Neural cell (in vitro differentiated cells): Measurements from ENCODE around the gene POLDIP2. TPM values are rescaled to one million over a fixed set of nuclear protein-coding genes. Genes with fewer than 3 reads are reported as not detected.

Source experiments
- H2AFZ ChIP-seq: fragments of 200-600, 300-800 bp; sonication (generic), shearing (Covaris generic); 2 replicates; pipeline ENCODE4 v1.6.0; 2014; ENCODE audit warnings: low read depth, mild to moderate bottlenecking, antibody characterized with exemption, low read length, moderate library complexity
- H3F3A ChIP-seq: fragments of 200-600 bp; shearing (Covaris generic); 2 replicates; pipeline ENCODE4 v1.6.1; 2016; ENCODE audit warnings: mild to moderate bottlenecking, moderate library complexity, mixed read lengths, antibody characterized with exemption, low read length; ENCODE audit not compliant: insufficient read depth, poor library complexity, severe bottlenecking
- H3K27ac ChIP-seq: fragments of 200-600, 300-800 bp; sonication (generic), shearing (Covaris generic); 2 replicates; pipeline ENCODE4 v1.5.1; 2014; ENCODE audit warnings: mild to moderate bottlenecking, low read length, moderate library complexity
- H3K27me3 ChIP-seq: fragments of 300-800, 200-600 bp; sonication (generic), shearing (Covaris generic); 2 replicates; pipeline ENCODE4 v1.6.0; 2014; ENCODE audit warnings: mild to moderate bottlenecking, low read depth, low read length, moderate library complexity; ENCODE audit not compliant: insufficient read depth
- H3K36me3 ChIP-seq: fragments of 300-800, 200-600 bp; sonication (generic), shearing (Covaris generic); 2 replicates; pipeline ENCODE4 v1.5.1; 2014; ENCODE audit warnings: mild to moderate bottlenecking, antibody characterized with exemption, low read length, moderate library complexity; ENCODE audit not compliant: insufficient read depth
- H3K4me2 ChIP-seq: fragments of 300-800, 200-600 bp; sonication (generic), shearing (Covaris generic); 2 replicates; pipeline ENCODE4 v1.6.0; 2014; ENCODE audit warnings: mild to moderate bottlenecking, low read length
- H3K4me3 ChIP-seq: fragments of 300-800, 200-600 bp; sonication (generic), shearing (Covaris generic); 2 replicates; pipeline ENCODE4 v1.5.1; 2014; ENCODE audit warnings: mild to moderate bottlenecking, low read length, moderate library complexity
- H3K79me2 ChIP-seq: fragments of 200-600 bp; shearing (Covaris generic); replicated peaks from 2 replicates; pipeline ENCODE4 v1.6.0; 2014; ENCODE audit warnings: mild to moderate bottlenecking, low read length, moderate library complexity; ENCODE audit not compliant: insufficient read depth
- H3K9ac ChIP-seq: fragments of 300-800, 200-600 bp; sonication (generic), shearing (Covaris generic); 2 replicates; pipeline ENCODE4 v1.6.1; 2016; ENCODE audit warnings: mild to moderate bottlenecking, low read length, mixed read lengths
- H3K9me2 ChIP-seq: fragments of 200-600 bp; shearing (Covaris generic); 2 replicates; pipeline ENCODE4 v1.6.1; 2016; ENCODE audit warnings: mild to moderate bottlenecking, low read length, mixed read lengths; ENCODE audit not compliant: insufficient read depth
- H3K9me3 ChIP-seq: fragments of 200-600, 300-800 bp; sonication (generic), shearing (Covaris generic); 2 replicates; pipeline ENCODE4 v1.6.1; 2016; ENCODE audit warnings: mild to moderate bottlenecking, mixed run types, low read length, moderate library complexity, mixed read lengths
- H4K20me1 ChIP-seq: fragments of 200-600 bp; shearing (Covaris generic); 2 replicates; pipeline ENCODE4 v1.6.1; 2016; ENCODE audit warnings: mild to moderate bottlenecking, mixed run types; ENCODE audit not compliant: insufficient read depth
- CTCF ChIP-seq: fragments of 450-650 bp; IDR thresholded peaks from 2 replicates; pipeline ENCODE4 v1.5.1; 2014; ENCODE audit warnings: antibody characterized with exemption, mild to moderate bottlenecking, moderate library complexity; ENCODE audit not compliant: poor library complexity, severe bottlenecking
- EP300 ChIP-seq: fragments of 450-650 bp; conservative IDR thresholded peaks from 2 replicates; pipeline ENCODE4 v1.6.1; 2014; ENCODE audit warnings: antibody characterized with exemption, mild to moderate bottlenecking, moderate library complexity; ENCODE audit not compliant: poor library complexity, severe bottlenecking
- EZH2 ChIP-seq: fragments of 200-600, 300-800 bp; shearing (Covaris generic), sonication (generic); IDR thresholded peaks from 2 replicates; pipeline ENCODE4 v1.6.1; 2014; ENCODE audit warnings: antibody characterized with exemption, low read length, borderline replicate concordance, mild to moderate bottlenecking; ENCODE audit not compliant: insufficient read depth, poor library complexity, severe bottlenecking
- MXI1 ChIP-seq: fragments of 450-650 bp; conservative IDR thresholded peaks from 2 replicates; pipeline ENCODE4 v1.6.1; 2014; ENCODE audit warnings: antibody characterized with exemption, mild to moderate bottlenecking; ENCODE audit not compliant: poor library complexity, severe bottlenecking
- POLR2AphosphoS5 ChIP-seq: IDR thresholded peaks from 2 replicates; pipeline ENCODE4 v1.6.1; 2012
- RAD21 ChIP-seq: fragments of 450-650 bp; conservative IDR thresholded peaks from 2 replicates; pipeline ENCODE4 v1.6.1; 2014; ENCODE audit warnings: antibody characterized with exemption, mild to moderate bottlenecking, moderate library complexity
- REST ChIP-seq: IDR thresholded peaks from 2 replicates; pipeline ENCODE4 v1.6.1; 2012; ENCODE audit warnings: borderline replicate concordance
- SMC3 ChIP-seq: fragments of 450-650 bp; conservative IDR thresholded peaks from 2 replicates; pipeline ENCODE4 v1.6.1; 2014; ENCODE audit warnings: antibody characterized with exemption, mild to moderate bottlenecking, moderate library complexity; ENCODE audit not compliant: poor library complexity
- TAF1 ChIP-seq: IDR thresholded peaks from 2 replicates; pipeline ENCODE4 v1.6.1; 2012; ENCODE audit warnings: low read depth
- polyA plus RNA-seq: library from polyadenylated mRNA; depleted of rRNA; stranded (reverse); fragments of >200 nt; gene quantifications from 2 replicates; pipeline ENCODE4 v1.2.3, GENCODE V29; 2014

Gene POLDIP2
- polyA plus RNA-seq, 1 donor from 2014 or later, result 75.4 TPM

- H2AFZ ChIP-seq, result no peak overlapping the region
- TF ChIP-seq TAF1, result no peak
- no peak overlapping the region for H3K27ac ChIP-seq
- peaks cover 4% of the 10 kb centered on the region for H3F3A ChIP-seq
- H3K9me2 ChIP-seq, result no peaks in the 10 kb centered on the region
- no peaks in the 10 kb centered on the region for H3K27me3 ChIP-seq
- H4K20me1 ChIP-seq, result no peaks in the 10 kb centered on the region
- H3K36me3 ChIP-seq, result no peaks in the 10 kb centered on the region
- H3K9me3 ChIP-seq, result no peaks in the 10 kb centered on the region
- H3K4me2 ChIP-seq, result no peak overlapping the region
- no peak overlapping the region for H3K9ac ChIP-seq
- H3K79me2 ChIP-seq, result no peaks in the 10 kb centered on the region
- H3K4me3 ChIP-seq, result no peak overlapping the region
Measured at GRCh38 chr17:28402224-28402630, 44.9 kb upstream of the POLDIP2 start.

- H3K36me3 ChIP-seq, result no peaks in the 10 kb centered on the region
- no peak for TF ChIP-seq REST
- TF ChIP-seq EZH2, result no peak
- no peak for TF ChIP-seq POLR2AphosphoS5
- TF ChIP-seq SMC3, result no peak
- no peak for TF ChIP-seq MXI1
- no peak for TF ChIP-seq TAF1
- TF ChIP-seq EP300, result no peak
- TF ChIP-seq CTCF, result no peak
- no peak for TF ChIP-seq RAD21
- no peaks in the 10 kb centered on the region for H4K20me1 ChIP-seq
- no peaks in the 10 kb centered on the region for H3K9me3 ChIP-seq
- no peak overlapping the region for H2AFZ ChIP-seq
- no peak overlapping the region for H3K27ac ChIP-seq
- no peaks in the 10 kb centered on the region for H3K79me2 ChIP-seq
- H3K4me2 ChIP-seq, result no peak overlapping the region
- no peaks in the 10 kb centered on the region for H3F3A ChIP-seq
- no peaks in the 10 kb centered on the region for H3K27me3 ChIP-seq
- no peak overlapping the region for H3K9ac ChIP-seq
- no peaks in the 10 kb centered on the region for H3K9me2 ChIP-seq
- no peak overlapping the region for H3K4me3 ChIP-seq
Measured at GRCh38 chr17:28399808-28400207, 42.5 kb upstream of the POLDIP2 start.
